Astrocyte (in vitro differentiated cells and primary cell): ENCODE measurements around the gene ASPSCR1. TPM values are rescaled to one million over a fixed set of nuclear protein-coding genes. Genes with fewer than 3 reads are reported as not detected.

ENCODE experiments used
- DNase-seq: peaks from one replicate; pipeline ENCODE4 v3.0.0-alpha.2; 2010; ENCODE audit warnings: low read depth
- FAIRE-seq: peaks from 2 replicates; lab custom pipeline; 2011; peaks lifted over from hg19 to GRCh38; lab: Jason Lieb, UNC
- H2AFZ ChIP-seq: 2 replicates; pipeline ENCODE4 v1.6.0; 2012; ENCODE audit warnings: low read depth, low read length, inconsistent platforms
- H3K27ac ChIP-seq: 2 replicates; pipeline ENCODE4 v1.5.1; 2011; ENCODE audit warnings: low read depth, low read length, inconsistent platforms
- H3K27me3 ChIP-seq: 2 replicates; pipeline ENCODE4 v1.6.0; 2011; ENCODE audit warnings: low read length, inconsistent platforms; ENCODE audit not compliant: insufficient read depth
- H3K36me3 ChIP-seq: 2 replicates; pipeline ENCODE4 v1.5.1; 2011; ENCODE audit warnings: low read length, inconsistent platforms; ENCODE audit not compliant: insufficient read depth
- H3K4me1 ChIP-seq: 2 replicates; pipeline ENCODE4 v1.5.1; 2011; ENCODE audit warnings: low read length, inconsistent platforms; ENCODE audit not compliant: insufficient read depth
- H3K4me2 ChIP-seq: 2 replicates; pipeline ENCODE4 v1.6.0; 2012; ENCODE audit warnings: low read length, inconsistent platforms
- H3K4me3 ChIP-seq: 2 replicates; pipeline ENCODE4 v1.5.1; 2011; ENCODE audit warnings: low read depth, mild to moderate bottlenecking, low read length, inconsistent platforms; ENCODE audit not compliant: insufficient read depth
- H3K79me2 ChIP-seq: 2 replicates; pipeline ENCODE4 v1.6.0; 2012; ENCODE audit warnings: mild to moderate bottlenecking, low read length, inconsistent platforms; ENCODE audit not compliant: insufficient read depth
- H3K9ac ChIP-seq: 2 replicates; pipeline ENCODE4 v1.6.0; 2012; ENCODE audit warnings: mild to moderate bottlenecking, low read length, inconsistent platforms
- H3K9me3 ChIP-seq: 2 replicates; pipeline ENCODE4 v1.5.1; 2012; ENCODE audit warnings: low read depth, mild to moderate bottlenecking, low read length, inconsistent platforms; ENCODE audit not compliant: insufficient read depth
- H4K20me1 ChIP-seq: 2 replicates; pipeline ENCODE4 v1.6.0; 2012; ENCODE audit warnings: low read length, inconsistent platforms; ENCODE audit not compliant: insufficient read depth
- H3K27ac Mint-ChIP-seq: one replicate; pipeline ENCODE4 v1.8.0; 2021; ENCODE audit warnings: mild to moderate bottlenecking, mixed read lengths; ENCODE audit not compliant: unreplicated experiment
- H3K27me3 Mint-ChIP-seq: one replicate; pipeline ENCODE4 v1.8.0; 2021; ENCODE audit warnings: low read depth, mixed read lengths; ENCODE audit not compliant: unreplicated experiment
- H3K36me3 Mint-ChIP-seq: one replicate; pipeline ENCODE4 v1.8.0; 2021; ENCODE audit warnings: low read depth, mixed read lengths; ENCODE audit not compliant: unreplicated experiment
- H3K4me1 Mint-ChIP-seq: one replicate; pipeline ENCODE4 v1.8.0; 2021; ENCODE audit warnings: low read depth, mixed read lengths; ENCODE audit not compliant: unreplicated experiment
- H3K4me3 Mint-ChIP-seq: one replicate; pipeline ENCODE4 v1.8.0; 2021; ENCODE audit warnings: mild to moderate bottlenecking, moderate library complexity, mixed read lengths; ENCODE audit not compliant: unreplicated experiment
- H3K9me3 Mint-ChIP-seq: one replicate; pipeline ENCODE4 v1.8.0; 2021; ENCODE audit warnings: mild to moderate bottlenecking, mixed read lengths; ENCODE audit not compliant: unreplicated experiment
- CTCF ChIP-seq: IDR thresholded peaks from 2 replicates; pipeline ENCODE4 v1.5.1; 2011; ENCODE audit warnings: low read depth, mild to moderate bottlenecking, inconsistent platforms, low read length, moderate library complexity; ENCODE audit not compliant: insufficient read depth
- EZH2 ChIP-seq: IDR thresholded peaks from 2 replicates; pipeline ENCODE4 v1.6.1; 2012; ENCODE audit warnings: mild to moderate bottlenecking, low read length, inconsistent platforms; ENCODE audit not compliant: insufficient read depth
- total RNA-seq: library from RNA; stranded (reverse); gene quantifications from 2 replicates; pipeline ENCODE4 v1.2.1, GENCODE V29; 2021

The ASPSCR1 gene
- total RNA-seq, 1 donor from 2014 or later: 25.5 TPM

GRCh38 chr17:81990836-81991683 lies 13.6 kb downstream of the ASPSCR1 start:
- Histone ChIP-seq H3K9me3 (no peaks in the 10 kb centered on the region), H3K9ac (no peak overlapping the region), H4K20me1 (peaks cover 54% of the 10 kb centered on the region), H3K27ac (no peak overlapping the region), H3K27me3 (no peaks in the 10 kb centered on the region), H2AFZ (no peak overlapping the region), H3K4me1 (peaks cover 10% of the 10 kb centered on the region), H3K4me2 (peak overlapping the region; percentile 72), H3K4me3 (no peak overlapping the region), H3K36me3 (no peaks in the 10 kb centered on the region), H3K79me2 (peaks cover 6% of the 10 kb centered on the region)
- Mint-ChIP-seq H3K27me3 (no peaks in the 10 kb centered on the region), H3K9me3 (peaks cover 5% of the 10 kb centered on the region), H3K36me3 (peaks cover 19% of the 10 kb centered on the region), H3K27ac (no peak overlapping the region), H3K4me1 (no peaks in the 10 kb centered on the region), H3K4me3 (no peak overlapping the region)
- TF ChIP-seq EZH2 (no peak), CTCF (no peak)
- DNase-seq: no peak
- no peak for FAIRE-seq

- no peak for FAIRE-seq
- H3K4me2 ChIP-seq: peak overlapping the region; percentile 72
- Mint-ChIP-seq H3K27ac (no peak overlapping the region), H3K4me3 (no peak overlapping the region), H3K9me3 (peaks cover 5% of the 10 kb centered on the region), H3K4me1 (no peaks in the 10 kb centered on the region), H3K36me3 (peaks cover 15% of the 10 kb centered on the region), H3K27me3 (no peaks in the 10 kb centered on the region)
- H3K27me3 ChIP-seq: no peaks in the 10 kb centered on the region
- H4K20me1 ChIP-seq: peaks cover 55% of the 10 kb centered on the region
- peaks cover 6% of the 10 kb centered on the region for H3K79me2 ChIP-seq
- TF ChIP-seq EZH2 (no peak), CTCF (no peak)
- no peak overlapping the region for H3K4me3 ChIP-seq
- peak overlapping the region; percentile 18 for H2AFZ ChIP-seq
- H3K36me3 ChIP-seq: no peaks in the 10 kb centered on the region
- peak overlapping the region; percentile 23 for H3K9ac ChIP-seq
- peak; percentile 35 for DNase-seq
- H3K4me1 ChIP-seq: peaks cover 10% of the 10 kb centered on the region
- no peaks in the 10 kb centered on the region for H3K9me3 ChIP-seq
- no peak overlapping the region for H3K27ac ChIP-seq
Measured at GRCh38 chr17:81991684-81992305, 14.4 kb downstream of the ASPSCR1 start.
